ENCODE measurements around the gene KCTD17.
A peak's percentile ranks its signal among the peaks of the same experiment; 100 is the strongest.

The KCTD17 gene

DNA sequence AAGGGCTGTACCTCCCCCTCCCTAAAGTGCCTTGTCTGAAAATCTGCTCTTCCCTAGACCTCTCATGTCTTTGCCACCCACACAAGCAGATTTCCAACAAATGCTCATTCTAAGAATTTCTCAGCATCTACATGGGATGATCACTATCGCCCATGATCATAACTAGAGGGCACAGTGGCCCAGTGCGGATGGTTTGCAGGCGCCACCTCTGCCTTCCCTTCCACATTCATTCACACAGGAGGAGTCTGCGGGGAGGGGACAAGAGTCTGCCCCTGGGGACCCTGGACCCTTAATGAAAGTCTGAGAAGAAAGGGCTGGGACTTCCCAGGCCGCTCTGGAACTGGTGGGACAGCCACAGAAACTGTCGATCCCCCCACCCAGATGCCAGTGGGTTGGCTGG, 28.9 kb downstream of the KCTD17 start:
- DNase-seq, result no peak

GRCh38 chr22:37080838-37081237, 29.3 kb downstream of the KCTD17 start:
- no peak for DNase-seq

DNA sequence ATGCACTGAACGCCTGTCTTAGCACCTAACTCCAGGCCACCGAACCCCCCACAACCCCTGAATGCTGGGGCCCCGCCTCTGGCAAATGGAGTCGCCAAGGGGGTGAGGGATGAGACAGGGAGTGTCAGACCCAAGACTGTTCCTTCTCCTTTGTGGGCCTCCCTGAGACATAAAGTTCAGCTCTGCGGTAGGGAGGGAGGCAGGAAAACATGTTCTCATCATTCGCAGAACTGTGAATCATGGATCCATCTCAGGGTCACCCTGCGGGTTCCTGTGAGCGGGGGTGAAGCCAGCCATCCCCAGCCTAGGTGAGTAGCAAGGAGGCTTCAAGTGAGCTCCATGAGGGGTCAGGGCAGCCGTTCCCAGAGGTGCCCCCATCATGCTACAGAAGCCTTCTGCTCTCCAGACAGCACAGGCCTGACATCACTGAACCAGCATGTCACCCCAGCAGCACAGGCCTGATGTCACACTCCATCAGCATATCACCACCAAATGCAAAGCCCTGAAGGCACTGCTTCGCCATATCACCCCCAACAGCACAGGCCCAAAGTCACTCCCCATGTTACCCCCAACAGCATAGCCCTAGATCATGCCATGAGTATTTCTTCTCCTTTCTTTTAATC, 30.8 kb downstream of the KCTD17 start:
- no peak for DNase-seq

- no peak for DNase-seq
Observed at GRCh38 chr22:37083914-37084313, 32.4 kb downstream of the KCTD17 start.

DNA sequence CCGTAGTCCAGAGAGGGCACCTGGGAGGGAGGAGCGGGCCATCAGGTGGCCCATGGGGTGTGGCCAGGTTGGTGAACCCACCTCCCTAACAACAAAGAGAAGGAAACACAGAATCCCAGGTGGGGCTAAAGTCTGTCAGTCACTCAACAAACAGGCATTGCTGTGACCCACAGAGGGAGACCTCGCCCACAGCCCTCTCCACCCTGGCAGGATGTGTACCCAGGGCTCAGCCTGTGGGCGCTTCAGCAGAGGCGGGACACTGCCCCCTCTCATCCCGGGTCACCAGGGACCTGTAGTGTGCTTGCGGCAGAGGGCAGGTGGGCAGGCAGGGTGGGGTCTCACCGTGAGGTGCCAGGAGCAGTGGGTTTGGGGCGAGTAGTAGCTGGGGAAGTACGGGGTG, 32.8 kb downstream of the KCTD17 start:
- DNase-seq, result no peak

- DNase-seq, result no peak
Observed at GRCh38 chr22:37086184-37086583, 34.6 kb downstream of the KCTD17 start.

GRCh38 chr22:37088108-37088605, 36.6 kb downstream of the KCTD17 start:
- peak; percentile 69 for DNase-seq

- DNase-seq, result no peak
Observed at GRCh38 chr22:37088750-37089408, 37.3 kb downstream of the KCTD17 start.

DNA sequence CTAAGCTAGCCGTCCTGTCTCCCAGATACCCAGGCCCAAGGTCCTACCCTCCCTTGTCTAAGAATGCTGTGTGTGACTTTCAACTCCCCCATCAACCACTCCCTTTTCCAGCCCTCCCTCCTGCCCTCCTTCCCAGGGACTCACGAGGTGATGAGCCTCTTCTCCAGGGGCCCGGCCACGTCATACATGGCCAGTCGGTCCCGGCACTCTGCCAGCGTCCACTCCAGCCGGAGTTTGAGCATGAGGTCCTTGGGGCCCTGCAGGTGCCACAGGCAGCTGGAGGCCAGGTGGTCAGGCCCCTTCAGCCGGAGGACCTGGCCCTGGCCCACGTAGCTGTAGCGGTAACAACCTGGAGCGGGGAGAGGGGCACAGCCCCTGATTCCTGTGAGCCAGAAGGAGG, 37.9 kb downstream of the KCTD17 start:
- no peak for DNase-seq

GRCh38 chr22:37090920-37091695, 39.6 kb downstream of the KCTD17 start:
- no peak for DNase-seq

DNA sequence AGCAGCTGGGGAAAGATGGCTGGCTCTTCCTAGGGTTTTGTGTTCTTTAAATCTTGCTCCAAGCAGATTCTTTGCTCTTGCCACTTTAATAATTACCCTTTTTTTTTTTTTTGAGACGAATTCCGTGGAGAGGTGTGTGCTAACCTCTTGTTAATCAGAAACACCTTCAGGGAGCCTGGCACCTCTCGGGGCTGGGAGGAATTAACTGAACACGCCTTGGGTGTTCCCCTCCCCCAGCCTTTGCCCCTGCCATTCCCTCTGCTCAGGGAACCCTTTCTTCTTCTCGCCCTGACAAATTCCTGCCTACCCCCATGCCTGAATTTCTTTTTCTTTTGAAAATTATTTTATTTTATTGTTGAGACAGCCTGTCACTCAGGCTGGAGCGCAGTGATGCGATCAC, 40.5 kb downstream of the KCTD17 start:
- DNase-seq, result no peak

- DNase-seq, result no peak
Observed at GRCh38 chr22:37092997-37093396, 41.5 kb downstream of the KCTD17 start.

- DNase-seq, result no peak
Observed at GRCh38 chr22:37094239-37094638, 42.7 kb downstream of the KCTD17 start.

- no peak for DNase-seq
Observed at GRCh38 chr22:37095113-37095512, 43.6 kb downstream of the KCTD17 start.

GRCh38 chr22:37097346-37097745, 45.8 kb downstream of the KCTD17 start:
- DNase-seq, result no peak

DNA sequence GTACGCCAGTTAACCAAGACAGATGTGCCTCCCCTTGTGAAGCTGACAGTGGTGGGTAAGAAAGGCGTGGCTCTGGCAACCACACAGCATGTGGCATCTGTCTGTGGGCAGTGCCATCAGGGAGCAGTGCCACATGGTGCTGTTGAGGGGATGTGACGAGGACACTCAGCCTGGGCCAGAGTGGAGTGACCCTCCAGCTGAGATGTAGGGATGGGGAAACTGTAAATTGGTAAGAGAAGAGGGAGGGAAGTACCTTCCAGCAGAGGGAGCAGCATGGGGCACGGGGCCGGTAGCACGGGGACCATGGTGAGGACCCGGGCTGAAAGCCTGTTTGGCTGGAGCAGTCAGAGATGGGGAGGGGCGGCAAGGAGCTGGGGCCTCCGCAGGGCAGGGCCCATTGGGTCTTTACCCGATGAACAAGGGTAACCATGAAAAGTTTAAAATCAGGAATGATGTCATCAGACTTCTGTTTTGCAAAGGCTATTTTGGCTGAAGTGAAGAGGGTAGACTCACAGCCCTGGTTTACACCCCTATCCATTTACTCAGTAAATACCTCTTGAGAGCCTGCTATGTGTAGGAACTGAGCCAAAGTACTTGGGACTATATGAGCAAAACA, 47.5 kb downstream of the KCTD17 start:
- DNase-seq, result no peak

DNA sequence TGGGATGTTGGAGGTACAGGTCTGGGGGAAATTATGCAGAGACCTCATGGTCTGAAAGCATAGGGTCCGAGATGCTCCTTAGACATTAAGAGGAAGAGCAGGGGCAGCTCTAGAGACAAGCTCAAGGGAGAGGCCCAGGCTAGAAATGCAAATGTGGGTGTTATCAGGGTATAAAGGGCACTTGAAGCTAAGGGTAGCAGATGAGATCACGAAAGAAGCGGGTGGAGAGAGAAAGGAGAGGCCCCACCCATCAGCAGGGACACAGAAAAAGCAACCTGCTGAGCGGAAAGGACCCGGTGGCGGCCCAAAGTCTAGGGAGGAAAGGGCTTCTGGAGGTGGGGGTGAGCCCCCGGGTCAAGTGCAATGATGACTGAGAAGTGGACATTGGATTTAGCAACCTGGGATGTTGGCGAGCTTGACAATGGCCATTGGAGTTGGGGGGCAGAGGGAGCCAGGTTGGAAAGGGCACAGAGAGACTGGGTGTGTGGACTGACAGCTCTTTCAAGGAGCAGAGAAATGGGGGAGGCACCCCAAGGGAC, 49.1 kb downstream of the KCTD17 start:
- no peak for DNase-seq

DNA sequence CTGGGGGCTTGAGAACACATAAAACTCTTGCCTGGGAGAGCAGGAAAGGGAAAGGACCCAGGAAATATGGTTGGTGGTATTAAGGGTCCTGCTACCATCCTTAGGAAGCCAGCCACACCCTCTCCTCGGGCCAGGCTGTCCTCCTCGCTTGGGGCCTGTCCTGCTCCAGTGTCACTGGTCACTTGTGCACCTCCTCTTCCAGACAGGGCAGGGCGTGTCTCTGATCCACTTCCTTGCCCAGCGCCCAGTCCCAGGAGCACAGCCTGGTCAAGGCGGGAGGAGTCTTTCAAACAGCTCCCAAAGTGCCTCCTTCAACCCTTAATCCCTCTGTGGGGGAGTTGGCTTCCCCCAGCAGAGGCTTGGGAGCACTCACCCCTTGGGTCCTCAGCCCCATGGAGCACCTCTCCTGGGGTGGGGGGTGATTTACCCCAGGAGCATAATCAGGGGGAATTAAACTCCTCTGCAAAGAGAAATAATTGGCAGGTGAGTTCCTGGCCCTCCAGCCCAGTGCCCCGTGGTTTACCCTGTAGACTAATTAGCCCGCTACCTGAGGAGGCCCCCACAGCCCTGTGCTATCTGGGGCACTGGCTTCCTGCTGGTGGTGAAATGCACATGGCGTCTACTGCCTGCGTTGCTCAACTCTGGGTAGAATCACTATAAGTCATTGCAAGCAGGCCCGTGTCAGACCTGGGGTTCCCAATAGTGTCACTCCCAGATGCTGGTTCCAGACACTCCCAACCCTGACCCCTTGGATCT, 49.9 kb downstream of the KCTD17 start:
- DNase-seq, result no peak

- no peak for DNase-seq
Observed at GRCh38 chr22:37103151-37103550, 51.6 kb downstream of the KCTD17 start.

- DNase-seq, result no peak
Observed at GRCh38 chr22:37103656-37104452, 52.3 kb downstream of the KCTD17 start.

GRCh38 chr22:37105154-37105553, 53.6 kb downstream of the KCTD17 start:
- no peak for DNase-seq

DNA sequence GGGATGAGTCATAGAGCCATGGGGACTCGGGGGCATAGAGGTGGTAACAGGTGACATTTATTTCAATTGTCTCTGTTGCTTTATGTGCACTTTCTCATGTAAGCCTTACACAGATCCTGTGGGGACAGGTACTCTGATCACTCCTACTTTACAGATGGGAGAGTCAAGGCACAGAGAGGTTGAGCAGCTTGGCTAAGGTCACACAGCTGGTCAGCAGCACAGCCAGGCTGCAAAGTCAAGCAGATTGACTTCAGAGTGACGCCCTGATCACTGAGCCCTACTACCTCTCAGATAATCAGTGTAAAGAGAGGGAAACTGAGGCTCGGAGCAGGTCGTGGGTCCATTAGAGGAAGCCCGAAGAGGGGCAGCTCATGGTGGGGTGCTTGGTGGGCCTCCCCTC, 54.4 kb downstream of the KCTD17 start:
- no peak for DNase-seq

All from islet precursor cell (in vitro differentiated cells).